ENCODE measurements around the gene LIMCH1. TPM values are rescaled to one million over a fixed set of nuclear protein-coding genes. Genes with fewer than 3 reads are reported as not detected.

LIMCH1 gene
- total and polyA plus RNA-seq, 2 of the 8 experiments (the other 6 are each of a cell fraction or from before 2014, with no cell fraction given), result 2.7 to 3.0 TPM

GRCh38 chr4:41644288-41644914 is 106.4 kb downstream of the LIMCH1 start (continued):
- TF ChIP-seq CTBP2 (IDR thresholded peaks at IDR 0.05; ENCODE audit: borderline replicate concordance, insufficient read depth, insufficient read length, low read length) (peak; percentile 78), GABPA (IDR thresholded peaks at IDR 0.05; ENCODE audit: borderline replicate concordance, insufficient read depth, low read length) (no peak), BCL11A (IDR thresholded peaks at IDR 0.05; ENCODE audit: low read depth in 2 of 2, low read length in 2 of 2) (no peak), USF2 (IDR thresholded peaks at IDR 0.05; ENCODE audit: low read length) (peak; percentile 30; the same call in 1 of the 2 replicates), NRF1 (IDR thresholded peaks at IDR 0.05; ENCODE audit: low read depth, low read length) (no peak), CEBPB (IDR thresholded peaks at IDR 0.05; ENCODE audit: low read depth, low read length) (0 out of 2 replicates have a peak, but pooled peaks have one; percentile 20), CHD1 (IDR thresholded peaks at IDR 0.05; ENCODE audit: low read depth, low read length) (no peak), PHF8 (conservative IDR thresholded peaks at IDR 0.05; ENCODE audit: low read depth, low read length) (no peak)
- TF ChIP-seq, protein P1, sequence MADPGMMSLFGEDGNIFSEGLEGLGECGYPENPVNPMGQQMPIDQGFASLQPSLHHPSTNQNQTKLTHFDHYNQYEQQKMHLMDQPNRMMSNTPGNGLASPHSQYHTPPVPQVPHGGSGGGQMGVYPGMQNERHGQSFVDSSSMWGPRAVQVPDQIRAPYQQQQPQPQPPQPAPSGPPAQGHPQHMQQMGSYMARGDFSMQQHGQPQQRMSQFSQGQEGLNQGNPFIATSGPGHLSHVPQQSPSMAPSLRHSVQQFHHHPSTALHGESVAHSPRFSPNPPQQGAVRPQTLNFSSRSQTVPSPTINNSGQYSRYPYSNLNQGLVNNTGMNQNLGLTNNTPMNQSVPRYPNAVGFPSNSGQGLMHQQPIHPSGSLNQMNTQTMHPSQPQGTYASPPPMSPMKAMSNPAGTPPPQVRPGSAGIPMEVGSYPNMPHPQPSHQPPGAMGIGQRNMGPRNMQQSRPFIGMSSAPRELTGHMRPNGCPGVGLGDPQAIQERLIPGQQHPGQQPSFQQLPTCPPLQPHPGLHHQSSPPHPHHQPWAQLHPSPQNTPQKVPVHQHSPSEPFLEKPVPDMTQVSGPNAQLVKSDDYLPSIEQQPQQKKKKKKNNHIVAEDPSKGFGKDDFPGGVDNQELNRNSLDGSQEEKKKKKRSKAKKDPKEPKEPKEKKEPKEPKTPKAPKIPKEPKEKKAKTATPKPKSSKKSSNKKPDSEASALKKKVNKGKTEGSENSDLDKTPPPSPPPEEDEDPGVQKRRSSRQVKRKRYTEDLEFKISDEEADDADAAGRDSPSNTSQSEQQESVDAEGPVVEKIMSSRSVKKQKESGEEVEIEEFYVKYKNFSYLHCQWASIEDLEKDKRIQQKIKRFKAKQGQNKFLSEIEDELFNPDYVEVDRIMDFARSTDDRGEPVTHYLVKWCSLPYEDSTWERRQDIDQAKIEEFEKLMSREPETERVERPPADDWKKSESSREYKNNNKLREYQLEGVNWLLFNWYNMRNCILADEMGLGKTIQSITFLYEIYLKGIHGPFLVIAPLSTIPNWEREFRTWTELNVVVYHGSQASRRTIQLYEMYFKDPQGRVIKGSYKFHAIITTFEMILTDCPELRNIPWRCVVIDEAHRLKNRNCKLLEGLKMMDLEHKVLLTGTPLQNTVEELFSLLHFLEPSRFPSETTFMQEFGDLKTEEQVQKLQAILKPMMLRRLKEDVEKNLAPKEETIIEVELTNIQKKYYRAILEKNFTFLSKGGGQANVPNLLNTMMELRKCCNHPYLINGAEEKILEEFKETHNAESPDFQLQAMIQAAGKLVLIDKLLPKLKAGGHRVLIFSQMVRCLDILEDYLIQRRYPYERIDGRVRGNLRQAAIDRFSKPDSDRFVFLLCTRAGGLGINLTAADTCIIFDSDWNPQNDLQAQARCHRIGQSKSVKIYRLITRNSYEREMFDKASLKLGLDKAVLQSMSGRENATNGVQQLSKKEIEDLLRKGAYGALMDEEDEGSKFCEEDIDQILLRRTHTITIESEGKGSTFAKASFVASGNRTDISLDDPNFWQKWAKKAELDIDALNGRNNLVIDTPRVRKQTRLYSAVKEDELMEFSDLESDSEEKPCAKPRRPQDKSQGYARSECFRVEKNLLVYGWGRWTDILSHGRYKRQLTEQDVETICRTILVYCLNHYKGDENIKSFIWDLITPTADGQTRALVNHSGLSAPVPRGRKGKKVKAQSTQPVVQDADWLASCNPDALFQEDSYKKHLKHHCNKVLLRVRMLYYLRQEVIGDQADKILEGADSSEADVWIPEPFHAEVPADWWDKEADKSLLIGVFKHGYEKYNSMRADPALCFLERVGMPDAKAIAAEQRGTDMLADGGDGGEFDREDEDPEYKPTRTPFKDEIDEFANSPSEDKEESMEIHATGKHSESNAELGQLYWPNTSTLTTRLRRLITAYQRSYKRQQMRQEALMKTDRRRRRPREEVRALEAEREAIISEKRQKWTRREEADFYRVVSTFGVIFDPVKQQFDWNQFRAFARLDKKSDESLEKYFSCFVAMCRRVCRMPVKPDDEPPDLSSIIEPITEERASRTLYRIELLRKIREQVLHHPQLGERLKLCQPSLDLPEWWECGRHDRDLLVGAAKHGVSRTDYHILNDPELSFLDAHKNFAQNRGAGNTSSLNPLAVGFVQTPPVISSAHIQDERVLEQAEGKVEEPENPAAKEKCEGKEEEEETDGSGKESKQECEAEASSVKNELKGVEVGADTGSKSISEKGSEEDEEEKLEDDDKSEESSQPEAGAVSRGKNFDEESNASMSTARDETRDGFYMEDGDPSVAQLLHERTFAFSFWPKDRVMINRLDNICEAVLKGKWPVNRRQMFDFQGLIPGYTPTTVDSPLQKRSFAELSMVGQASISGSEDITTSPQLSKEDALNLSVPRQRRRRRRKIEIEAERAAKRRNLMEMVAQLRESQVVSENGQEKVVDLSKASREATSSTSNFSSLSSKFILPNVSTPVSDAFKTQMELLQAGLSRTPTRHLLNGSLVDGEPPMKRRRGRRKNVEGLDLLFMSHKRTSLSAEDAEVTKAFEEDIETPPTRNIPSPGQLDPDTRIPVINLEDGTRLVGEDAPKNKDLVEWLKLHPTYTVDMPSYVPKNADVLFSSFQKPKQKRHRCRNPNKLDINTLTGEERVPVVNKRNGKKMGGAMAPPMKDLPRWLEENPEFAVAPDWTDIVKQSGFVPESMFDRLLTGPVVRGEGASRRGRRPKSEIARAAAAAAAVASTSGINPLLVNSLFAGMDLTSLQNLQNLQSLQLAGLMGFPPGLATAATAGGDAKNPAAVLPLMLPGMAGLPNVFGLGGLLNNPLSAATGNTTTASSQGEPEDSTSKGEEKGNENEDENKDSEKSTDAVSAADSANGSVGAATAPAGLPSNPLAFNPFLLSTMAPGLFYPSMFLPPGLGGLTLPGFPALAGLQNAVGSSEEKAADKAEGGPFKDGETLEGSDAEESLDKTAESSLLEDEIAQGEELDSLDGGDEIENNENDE (IDR thresholded peaks at IDR 0.05; ENCODE audit: insufficient replicate concordance, low read length), result no peak
